GM18868 (cell line): ENCODE results near the gene PRR23C.
"Not testable (repeated sequence)": the region's sequence is repeated elsewhere in the genome, so short reads cannot be mapped to it uniquely, and the experiment has no call there.

Experiments used
- ATAC-seq: cut with Tn5 transposase; IDR thresholded peaks from one replicate; pipeline ENCODE4 v1.9.1; 2021; ENCODE audit warnings: mild to moderate bottlenecking, moderate library complexity; ENCODE audit not compliant: unreplicated experiment

The PRR23C gene

DNA sequence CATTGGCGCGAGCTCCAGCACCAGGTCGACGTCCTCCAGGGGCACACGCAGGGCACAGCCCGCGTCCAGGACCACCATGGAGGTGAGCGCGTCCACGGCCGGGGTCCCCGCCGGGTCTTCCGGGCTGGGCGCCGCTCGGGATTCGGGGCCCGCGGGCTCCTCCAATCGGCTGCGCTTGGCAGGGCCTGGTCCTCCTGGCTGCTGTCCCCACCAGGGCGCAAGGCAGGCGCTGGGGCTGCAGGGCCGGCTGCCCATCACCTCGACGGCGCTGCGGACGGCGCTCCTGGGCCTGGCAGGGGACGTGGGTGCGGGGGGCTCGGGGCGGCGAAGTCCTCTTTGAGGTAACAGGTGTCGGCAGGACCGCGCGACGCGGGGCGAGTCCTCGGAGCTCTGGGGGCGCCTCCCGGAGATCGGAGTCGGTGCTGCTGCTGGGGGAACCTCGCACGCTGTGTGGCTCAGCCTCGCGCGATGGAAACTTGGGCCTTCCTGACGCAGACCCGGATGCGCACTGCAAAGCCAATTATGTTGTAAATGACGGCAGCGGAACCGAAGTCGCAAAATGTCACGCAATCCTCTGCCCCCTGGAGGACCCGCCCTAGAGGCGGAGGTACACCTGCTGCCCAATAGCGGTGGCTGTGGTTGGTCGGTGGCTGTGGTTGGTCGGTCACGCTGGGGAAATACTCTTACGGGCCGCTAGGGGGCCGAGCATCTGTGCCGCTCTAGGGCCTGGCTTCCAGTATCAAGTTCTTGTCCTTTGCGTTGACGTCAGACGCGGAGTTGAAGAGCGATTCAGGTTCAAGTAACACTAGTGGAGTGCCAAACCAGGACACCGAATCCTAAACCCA is at the start of gene PRR23C:
Gene PRR23C (minus strand): TSS at position 527 of the 845 bp plus-strand sequence. CDS start 272 bp downstream, at position 255.
- ATAC-seq, result no peak

GRCh38 chr3:139093840-139094239 is 49.1 kb upstream of the PRR23C start:
- no peak for ATAC-seq

GRCh38 chr3:139088462-139089324 is 44.0 kb upstream of the PRR23C start:
- ATAC-seq, result no peak

DNA sequence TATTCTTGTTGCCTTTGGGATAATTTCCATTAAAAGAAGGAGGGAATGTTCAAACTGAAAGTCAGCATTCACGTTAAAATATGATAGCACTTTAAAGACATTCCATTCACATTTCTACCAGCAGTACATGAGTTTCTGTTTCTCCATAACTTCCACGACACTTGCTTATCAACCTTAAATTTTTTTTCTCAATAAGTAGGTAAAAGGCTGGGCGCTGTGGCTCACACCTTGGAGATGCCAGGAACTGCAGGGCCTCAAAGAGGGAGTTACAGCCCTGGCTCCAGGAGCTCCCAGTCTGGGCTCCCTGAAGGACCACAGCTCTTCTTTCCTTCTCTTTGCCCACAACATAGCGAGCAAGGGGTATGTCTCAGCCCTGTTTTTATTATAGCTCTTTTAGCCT is 42.9 kb upstream of the PRR23C start:
- no peak for ATAC-seq

DNA sequence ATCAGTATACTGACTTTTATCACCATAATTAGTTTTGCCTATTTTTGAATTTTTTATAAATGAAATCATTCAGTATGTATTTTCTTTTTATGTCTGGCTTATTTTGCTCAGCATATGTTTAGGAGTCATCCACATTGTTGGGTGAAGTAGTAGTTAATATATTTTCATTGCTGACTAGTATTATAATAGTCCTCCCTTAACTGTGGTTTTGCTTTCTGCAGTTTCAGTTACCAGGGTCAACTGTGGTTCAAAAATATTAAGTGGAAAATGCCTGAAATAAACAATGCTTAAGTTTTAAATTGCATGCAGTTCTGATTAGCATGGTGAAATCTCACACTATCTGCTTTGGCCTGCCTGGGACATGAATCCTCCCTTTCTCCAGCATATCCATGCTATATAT is 39.5 kb upstream of the PRR23C start:
- ATAC-seq, result no peak

DNA sequence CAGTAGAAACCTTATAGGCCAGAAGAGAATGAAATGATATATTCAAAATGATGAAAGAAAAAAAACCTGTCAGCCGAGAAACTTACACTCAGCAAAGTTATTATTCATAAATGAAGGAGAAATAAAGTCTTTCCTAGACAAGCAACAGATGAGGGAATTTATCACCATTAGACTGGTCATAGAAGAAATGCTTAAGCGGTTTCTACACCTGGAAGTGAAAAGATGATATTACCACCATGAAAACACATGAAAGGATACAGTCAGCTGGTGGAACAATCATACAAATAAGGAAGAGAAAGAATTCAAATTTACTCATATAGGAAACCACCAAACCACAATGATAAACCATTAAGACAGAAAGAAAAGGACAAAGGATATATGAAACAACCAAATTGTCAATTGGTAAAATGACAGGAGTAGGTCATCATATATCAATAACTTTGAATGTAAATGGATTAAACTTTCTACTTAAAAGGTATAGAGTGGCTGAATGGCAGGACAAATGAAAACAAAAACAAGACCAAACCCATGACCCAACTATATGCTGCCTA is 29.9 kb upstream of the PRR23C start:
- no peak for ATAC-seq

DNA sequence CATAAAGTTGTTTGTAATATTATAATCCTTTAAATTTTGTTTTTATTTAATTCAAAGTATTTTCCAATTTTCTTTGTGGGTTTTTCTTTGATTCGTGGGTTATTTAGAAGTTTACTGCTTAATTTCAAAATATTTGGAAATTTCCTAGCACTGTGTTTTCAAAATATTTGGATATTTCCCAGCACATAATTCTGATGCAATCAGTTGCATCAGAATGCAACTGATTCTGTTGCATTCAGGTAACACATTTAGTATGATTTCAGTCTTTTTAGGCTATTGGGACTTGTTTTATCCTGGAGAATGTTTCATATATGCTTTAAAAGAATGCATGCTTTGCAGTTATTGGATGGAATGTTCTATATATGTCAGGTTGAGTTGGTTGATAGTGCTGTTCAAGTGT is 18.2 kb upstream of the PRR23C start:
- ATAC-seq, result no peak

DNA sequence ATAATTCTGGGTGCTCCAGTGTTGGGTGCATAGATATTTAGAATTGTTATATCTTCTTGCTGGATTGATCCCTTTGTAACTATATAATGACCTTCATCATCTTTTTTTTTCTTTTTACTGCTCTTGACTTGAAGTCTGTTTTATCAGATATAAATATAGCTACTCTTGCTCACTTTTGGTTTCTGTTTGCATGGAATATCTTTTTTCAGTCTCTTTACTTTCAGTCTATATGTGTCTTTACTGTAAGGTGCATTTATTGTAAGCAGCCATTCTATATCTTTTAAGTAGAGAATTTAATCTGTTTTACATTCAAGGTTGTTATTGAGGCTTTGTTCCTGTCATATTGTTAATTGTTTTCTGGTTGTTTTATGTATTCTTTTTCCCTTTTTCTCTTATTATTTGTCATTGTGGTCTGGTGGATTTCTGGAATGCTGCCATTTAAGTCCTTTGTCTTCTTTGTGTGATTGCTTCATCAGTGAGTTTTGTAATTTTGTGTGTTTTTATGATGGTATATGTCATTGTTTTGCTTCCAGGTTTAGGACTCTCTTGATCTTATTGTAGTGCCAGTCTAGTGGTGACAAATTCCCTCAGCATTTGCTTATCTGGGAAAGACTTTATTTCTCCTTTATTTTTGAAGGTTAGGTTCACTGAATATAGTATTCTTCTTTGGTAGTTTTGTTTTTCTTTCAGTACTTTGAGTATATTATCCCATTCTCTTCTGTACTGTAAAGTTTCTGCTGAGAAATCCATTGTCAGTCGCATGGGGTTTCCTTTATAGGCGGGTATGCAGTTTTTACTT is 8.3 kb upstream of the PRR23C start:
- no peak for ATAC-seq

DNA sequence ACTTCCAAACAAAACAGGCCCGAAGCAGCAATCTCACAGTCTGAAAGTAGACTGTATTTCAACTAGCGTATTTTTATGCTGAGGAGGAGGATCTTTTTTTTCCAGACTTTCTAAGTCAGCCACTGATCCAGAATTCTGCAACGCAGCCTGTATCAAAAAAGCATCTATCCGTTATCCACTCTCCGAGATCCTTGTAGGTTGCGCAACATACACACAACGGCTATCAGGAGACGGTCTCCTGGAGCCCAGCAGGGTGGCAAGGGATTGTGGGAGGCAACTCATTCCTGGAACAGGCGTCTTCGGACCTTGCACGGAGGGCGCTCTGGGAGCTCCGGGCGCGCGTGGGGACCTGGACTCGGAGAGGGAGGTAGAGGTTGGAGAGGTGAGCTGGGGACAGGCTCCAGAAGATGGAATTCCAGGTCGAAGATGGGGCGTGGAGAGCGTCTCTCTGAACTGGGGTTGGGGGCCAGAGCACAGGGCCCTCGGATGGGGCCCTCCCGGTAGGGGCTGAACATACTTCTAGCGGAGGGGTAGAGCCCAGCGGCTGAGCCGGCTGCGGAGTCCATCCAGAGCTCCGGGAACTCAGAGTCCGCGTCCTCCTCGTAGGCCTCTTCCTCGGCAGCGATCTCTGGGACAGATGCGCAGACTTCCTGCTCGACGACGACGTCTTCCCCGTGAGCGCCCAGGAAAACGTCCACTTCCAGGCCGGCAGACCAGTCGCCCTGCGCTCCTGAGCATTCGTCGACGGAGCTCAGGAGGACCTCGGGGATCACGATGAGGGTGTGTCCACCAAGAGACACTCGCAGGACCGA is 932 bp downstream of the PRR23C start:
- no peak for ATAC-seq

DNA sequence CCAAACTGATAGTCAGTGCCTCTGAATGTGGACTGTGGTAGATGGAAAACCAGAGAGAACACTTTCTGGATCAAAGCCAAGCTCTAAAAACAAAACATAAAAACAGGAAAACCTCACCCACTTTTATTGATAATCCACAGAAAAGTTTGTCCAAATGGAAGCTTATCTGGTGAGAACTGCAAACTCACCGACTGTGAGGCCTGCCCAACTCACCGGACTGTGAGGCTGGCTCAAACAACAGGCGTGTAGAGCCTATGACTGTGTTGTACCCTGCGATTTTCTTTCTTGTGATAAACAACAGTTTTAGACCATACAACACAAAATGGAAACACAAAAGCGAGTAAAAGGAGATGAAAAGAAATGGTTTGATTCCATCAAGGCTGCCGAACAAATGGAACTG is 7.2 kb downstream of the PRR23C start:
- ATAC-seq, result no peak

- no peak for ATAC-seq
These were observed 12.2 kb downstream of the PRR23C start for GRCh38 chr3:139032326-139033002.

DNA sequence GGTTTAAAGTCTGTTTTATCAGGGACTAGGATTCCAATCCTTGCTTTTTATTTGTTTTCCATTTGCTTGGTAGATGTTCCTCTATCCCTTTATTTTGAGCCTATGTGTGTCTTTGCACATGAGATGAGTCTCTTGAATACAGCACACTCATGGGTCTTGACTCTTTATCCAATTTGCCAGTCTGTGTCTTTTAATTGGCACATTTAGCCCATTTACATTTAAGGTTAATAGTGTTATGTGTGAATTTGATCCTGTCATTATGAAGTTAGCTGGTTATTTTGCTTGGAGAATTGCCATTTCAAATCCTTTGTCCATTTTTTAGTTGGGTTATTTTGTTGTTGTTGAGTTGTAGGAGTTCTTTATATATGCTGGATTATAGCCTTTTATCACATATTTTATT is 14.1 kb downstream of the PRR23C start:
- ATAC-seq, result not testable (repeated sequence)

DNA sequence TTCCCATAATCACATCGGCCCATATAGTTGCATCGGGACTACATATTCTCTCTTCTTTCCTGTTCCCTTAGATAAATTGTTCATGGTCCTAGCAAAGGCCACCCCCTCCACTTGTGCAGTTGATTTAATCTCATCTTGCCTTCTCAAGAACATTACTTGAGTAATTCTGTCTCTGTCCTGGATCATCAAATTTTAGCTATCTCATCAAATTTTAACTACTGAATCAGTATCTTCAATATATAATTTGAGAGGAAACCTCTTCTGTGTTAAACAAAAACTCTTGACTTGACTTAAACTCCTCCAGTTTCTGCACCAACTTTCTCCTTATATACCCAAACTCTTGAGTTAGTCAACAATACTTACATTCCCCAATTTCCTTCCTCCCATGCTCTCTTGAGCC is 19.7 kb downstream of the PRR23C start:
- no peak for ATAC-seq

- no peak for ATAC-seq
These were observed 23.8 kb downstream of the PRR23C start, which contains the start of gene PRR23B for GRCh38 chr3:139020868-139021234. Gene PRR23B, minus strand, starts transcription at chr3:139020926. Its CDS starts 265 bp downstream, at chr3:139020661.

DNA sequence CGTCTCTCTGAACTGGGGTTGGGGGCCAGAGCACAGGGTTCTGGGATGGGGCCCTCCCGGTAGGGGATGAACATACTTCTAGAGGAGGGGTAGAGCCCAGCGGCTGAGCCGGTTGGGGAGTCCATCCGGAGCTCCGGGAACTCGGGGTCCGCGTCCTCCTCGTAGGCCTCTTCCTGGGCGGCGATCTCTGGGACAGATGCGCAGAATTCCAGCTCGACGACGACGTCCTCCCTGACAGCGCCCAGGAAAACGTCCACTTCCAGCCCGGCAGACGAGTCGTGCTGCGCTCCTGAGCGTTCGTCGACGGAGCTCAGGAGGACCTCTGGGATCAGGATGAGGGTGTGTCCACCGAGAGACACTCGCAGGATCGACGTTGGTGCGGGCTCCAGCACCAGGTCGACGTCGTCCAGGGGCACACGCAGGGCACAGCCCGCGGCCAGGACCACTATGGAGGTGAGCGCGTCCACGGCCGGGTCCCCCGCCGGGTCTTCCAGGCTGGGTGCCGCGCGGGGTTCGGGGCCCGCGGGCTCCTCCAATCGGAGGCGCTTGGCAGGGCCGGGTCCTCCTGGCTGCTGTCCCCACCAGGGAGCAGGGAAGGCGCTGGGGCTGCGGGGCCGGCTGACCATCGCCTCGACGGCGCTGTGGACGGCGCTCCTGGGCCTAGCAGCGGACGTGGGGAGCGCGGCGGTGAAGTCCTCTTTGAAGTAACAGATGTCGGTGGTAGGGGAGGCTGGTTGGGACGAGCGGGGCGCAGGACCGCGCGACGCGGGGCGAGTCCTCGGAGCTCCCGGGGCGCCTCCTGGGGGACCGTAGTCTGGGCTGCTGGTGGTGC is 24.4 kb downstream of the PRR23C start:
- no peak for ATAC-seq

GRCh38 chr3:139016430-139017048 is 28.2 kb downstream of the PRR23C start:
- no peak for ATAC-seq

GRCh38 chr3:139006051-139006716 is 38.5 kb downstream of the PRR23C start, which contains the start of gene PRR23A:
Gene PRR23A, minus strand, starts transcription at chr3:139006268. Its CDS starts 0 bp downstream, at chr3:139006268.
- ATAC-seq, result no peak
